Activated T-cell treated with anti-CD3 and anti-CD28 coated beads, Interleukin-2, amount 50 U/mL, for 72 hours (primary cell): ENCODE data around the gene ASB12. TPM values are rescaled to one million over a fixed set of nuclear protein-coding genes. Genes with fewer than 3 reads are reported as not detected.
"Not testable (repeated sequence)": the region's sequence is repeated elsewhere in the genome, so short reads cannot be mapped to it uniquely, and the experiment has no call there.

Experiments used
- ATAC-seq, 2 donors: fragments of 150-1000 bp; cut with Tn5 transposase; replicated peaks in 1 of 2; 2 replicates each; pipeline ENCODE4 v1.10.0; 2021; ENCODE audit warnings: moderate library complexity in 2 of 2, mild to moderate bottlenecking in 1 of 2
- DNase-seq, 2 donors: peaks; one replicate each; pipeline ENCODE4 v3.0.0; 2021 to 2022; ENCODE audit warnings: mixed read lengths in 1 of 2
- H3K27ac Mint-ChIP-seq: one replicate; pipeline ENCODE4 v1.8.0; 2022; ENCODE audit warnings: mild to moderate bottlenecking, moderate library complexity, mixed read lengths
- H3K27me3 Mint-ChIP-seq: one replicate; pipeline ENCODE4 v1.8.0; 2022; ENCODE audit warnings: low read depth, mixed read lengths
- H3K36me3 Mint-ChIP-seq, 2 donors: one replicate each; pipeline ENCODE4 v1.8.0; 2022; ENCODE audit warnings: mixed read lengths in 2 of 2, mild to moderate bottlenecking in 1 of 2; ENCODE audit not compliant: insufficient read depth in 2 of 2
- H3K4me1 Mint-ChIP-seq: one replicate; pipeline ENCODE4 v1.8.0; 2022; ENCODE audit warnings: low read depth, mixed read lengths
- H3K4me3 Mint-ChIP-seq, 2 donors: one replicate each; pipeline ENCODE4 v1.8.0; 2022; ENCODE audit warnings: mild to moderate bottlenecking in 2 of 2, mixed read lengths in 2 of 2, moderate library complexity in 2 of 2
- H3K9me3 Mint-ChIP-seq, 2 donors: one replicate each; pipeline ENCODE4 v1.8.0; 2022; ENCODE audit warnings: mixed read lengths in 2 of 2
- total RNA-seq, 2 donors: library from RNA; stranded (reverse); gene quantifications; one replicate each; pipeline ENCODE4 v1.2.3, GENCODE V29; 2022

The ASB12 gene, protein sequence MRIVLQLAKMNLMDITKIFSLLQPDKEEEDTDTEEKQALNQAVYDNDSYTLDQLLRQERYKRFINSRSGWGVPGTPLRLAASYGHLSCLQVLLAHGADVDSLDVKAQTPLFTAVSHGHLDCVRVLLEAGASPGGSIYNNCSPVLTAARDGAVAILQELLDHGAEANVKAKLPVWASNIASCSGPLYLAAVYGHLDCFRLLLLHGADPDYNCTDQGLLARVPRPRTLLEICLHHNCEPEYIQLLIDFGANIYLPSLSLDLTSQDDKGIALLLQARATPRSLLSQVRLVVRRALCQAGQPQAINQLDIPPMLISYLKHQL
- total RNA-seq = under 1 TPM in 1 of 2 donors, not detected in 1; 0.31 TPM

DNA sequence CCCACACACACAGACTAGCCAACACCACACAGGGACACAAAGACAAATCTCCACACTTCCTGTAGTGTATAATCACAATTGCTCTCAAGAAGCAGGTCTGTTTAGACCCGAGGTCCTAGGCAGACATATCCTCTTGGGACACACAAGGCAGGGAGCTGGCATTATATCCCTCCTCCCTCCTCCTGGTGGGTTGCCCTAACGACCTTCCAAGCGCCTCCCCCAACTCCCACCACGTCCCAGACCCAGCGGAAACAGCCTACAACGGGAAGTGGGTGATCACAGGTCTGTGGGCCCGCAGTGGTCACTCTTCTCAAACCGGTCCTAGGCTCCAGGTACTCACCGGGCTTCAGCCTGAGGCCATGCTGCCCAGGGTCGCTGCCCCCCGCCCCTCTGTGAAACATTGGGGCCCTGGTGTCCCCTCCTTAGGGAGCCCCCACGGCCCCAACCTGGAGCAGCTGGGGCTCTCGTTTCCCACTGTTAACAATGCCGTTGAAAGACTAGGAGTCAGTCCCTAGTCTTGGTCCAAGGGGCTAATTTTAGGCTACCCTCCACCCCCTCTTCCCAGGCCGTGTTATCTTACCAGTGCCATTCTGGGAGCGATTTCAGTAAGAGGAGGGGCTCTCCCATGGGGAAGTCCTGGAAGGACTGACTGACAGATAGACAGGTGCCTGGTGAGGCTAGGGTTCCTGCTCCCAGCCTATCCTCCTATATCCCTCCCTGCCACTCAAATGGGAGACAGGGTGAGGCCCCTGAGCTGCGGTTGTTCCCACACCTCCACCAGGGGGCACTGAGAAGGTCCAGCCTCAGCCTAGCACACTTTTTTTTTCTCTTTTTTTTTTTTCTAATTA lies at the start of gene ASB12:
Gene ASB12 (minus strand): TSS at position 485 of the 848 bp plus-strand sequence. CDS start 4,957 bp downstream, outside the sequence.
- peaks cover 0 to 3% of the 10 kb centered on the region in 2 donors for H3K9me3 Mint-ChIP-seq
- H3K27ac Mint-ChIP-seq = no peak within 1 kb of the TSS
- H3K27me3 Mint-ChIP-seq = no peaks in the 10 kb centered on the region
- no peak for DNase-seq
- no peak within 1 kb of the TSS for H3K4me3 Mint-ChIP-seq
- no peaks in the 10 kb centered on the region for H3K36me3 Mint-ChIP-seq
- no peak for ATAC-seq
- no peaks in the 10 kb centered on the region for H3K4me1 Mint-ChIP-seq

DNA sequence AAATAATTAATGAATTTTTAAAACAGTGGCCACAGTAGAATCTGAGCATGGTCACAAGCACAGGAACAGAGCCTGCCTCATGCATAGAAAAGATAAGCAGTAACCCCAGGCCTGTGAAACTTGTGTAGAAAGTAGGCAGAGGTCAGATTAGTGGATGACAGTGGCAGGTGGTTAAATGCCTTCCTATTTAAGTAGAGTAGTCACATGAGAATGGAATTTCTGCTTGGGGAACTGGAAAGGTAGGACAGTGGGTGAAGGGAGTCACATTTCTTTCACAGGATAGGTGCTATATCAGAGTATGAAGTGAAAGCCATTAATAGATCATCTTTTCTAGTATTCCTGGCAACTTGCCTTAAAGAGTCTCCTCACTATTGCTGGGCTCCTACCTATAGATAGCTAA lies 34.9 kb upstream of the ASB12 start:
- Mint-ChIP-seq H3K9me3 (peaks cover 0 to under 1% of the 10 kb centered on the region in 2 donors), H3K27me3 (no peaks in the 10 kb centered on the region), H3K36me3 (peaks cover 0 to 2% of the 10 kb centered on the region in 2 donors), H3K4me1 (no peaks in the 10 kb centered on the region), H3K27ac (no peak overlapping the region), H3K4me3 (no peak overlapping the region)
- no peak for DNase-seq
- ATAC-seq = no peak

DNA sequence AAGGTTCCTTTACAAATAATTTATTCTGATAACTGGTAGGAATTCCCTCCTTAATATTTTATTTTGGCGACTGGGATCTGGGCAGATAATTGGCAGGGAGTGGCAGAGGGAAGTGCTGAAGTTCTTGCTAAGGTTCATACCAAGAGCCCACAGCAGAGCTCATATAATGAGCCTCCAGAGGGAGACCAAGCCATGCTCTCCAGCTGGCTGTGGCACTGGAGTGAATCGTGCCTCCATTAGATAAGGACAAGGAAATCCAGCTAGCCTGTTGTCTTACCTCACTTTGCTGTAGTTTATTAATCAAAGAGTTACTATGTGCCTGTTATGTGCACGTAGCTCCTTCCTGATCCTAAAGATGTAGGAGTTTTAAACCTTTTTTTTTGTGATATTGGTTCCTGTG lies 1.3 kb downstream of the ASB12 start:
- peaks cover 0 to 3% of the 10 kb centered on the region in 2 donors for H3K9me3 Mint-ChIP-seq
- H3K36me3 Mint-ChIP-seq = no peaks in the 10 kb centered on the region
- ATAC-seq = no peak
- no peak for DNase-seq
- no peaks in the 10 kb centered on the region for H3K27me3 Mint-ChIP-seq
- no peak overlapping the region for H3K4me3 Mint-ChIP-seq
- H3K27ac Mint-ChIP-seq = no peak overlapping the region
- H3K4me1 Mint-ChIP-seq = no peaks in the 10 kb centered on the region

- Mint-ChIP-seq H3K4me3 (no peak overlapping the region), H3K27me3 (peaks cover 35% of the 10 kb centered on the region), H3K27ac (no peak overlapping the region), H3K4me1 (peaks cover 4% of the 10 kb centered on the region), H3K36me3 (no peaks in the 10 kb centered on the region), H3K9me3 (no peaks in the 10 kb centered on the region)
- ATAC-seq = no peak
- no peak for DNase-seq
Observed at GRCh38 chrX:64218023-64218422, 12.4 kb downstream of the ASB12 start.

GRCh38 chrX:64213989-64214388 lies 16.4 kb downstream of the ASB12 start:
- H3K9me3 Mint-ChIP-seq, H3K4me3 Mint-ChIP-seq, H3K36me3 Mint-ChIP-seq, DNase-seq, H3K27ac Mint-ChIP-seq, ATAC-seq, H3K4me1 Mint-ChIP-seq: not testable (repeated sequence)
- peaks cover 22% of the 10 kb centered on the region for H3K27me3 Mint-ChIP-seq

DNA sequence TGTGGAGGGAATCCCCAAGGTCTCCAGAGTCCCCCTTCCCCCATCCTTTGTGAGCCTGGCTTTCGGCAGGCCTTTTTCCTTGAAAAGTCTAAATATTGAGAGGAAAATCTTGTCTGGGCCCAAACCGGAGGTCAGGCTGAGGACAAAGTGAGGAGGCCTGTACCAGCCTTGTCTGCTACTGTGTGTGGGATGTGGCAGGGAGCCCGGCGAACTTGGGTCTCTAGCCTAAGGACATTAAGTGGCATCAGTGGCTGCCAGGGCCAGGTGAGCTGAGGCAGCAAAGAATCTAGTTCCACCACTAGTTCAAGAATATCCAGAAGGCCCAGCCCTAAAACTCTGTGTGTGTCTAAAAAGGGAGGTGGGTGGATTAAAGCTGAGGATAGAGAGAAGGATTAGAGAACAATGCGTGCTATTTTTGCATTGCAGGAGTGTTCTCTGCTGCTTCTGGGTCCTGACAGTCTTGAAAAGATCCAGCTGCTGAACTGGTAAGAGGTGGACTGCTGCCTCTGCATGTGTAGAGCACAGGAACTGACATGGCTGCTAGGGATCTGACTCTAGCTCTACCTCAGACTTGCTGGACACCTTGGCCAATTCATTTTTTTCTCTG lies 23.7 kb downstream of the ASB12 start:
- Mint-ChIP-seq H3K36me3 (no peaks in the 10 kb centered on the region), H3K4me3 (peak overlapping the region; percentile 86 to 90), H3K27ac (peak overlapping the region; percentile 54), H3K4me1 (peaks cover 13% of the 10 kb centered on the region), H3K27me3 (no peaks in the 10 kb centered on the region), H3K9me3 (no peaks in the 10 kb centered on the region)
- ATAC-seq = no peak
- no peak for DNase-seq

GRCh38 chrX:64205735-64206501 lies 24.5 kb downstream of the ASB12 start:
- peak overlapping the region; percentile 86 to 90 for H3K4me3 Mint-ChIP-seq
- DNase-seq (peak; percentile 86 to 87), ATAC-seq (peak; percentile 91 to 92)
- no peaks in the 10 kb centered on the region for H3K9me3 Mint-ChIP-seq
- peaks cover 13% of the 10 kb centered on the region for H3K4me1 Mint-ChIP-seq
- peak overlapping the region; percentile 82 for H3K27ac Mint-ChIP-seq
- H3K27me3 Mint-ChIP-seq = no peaks in the 10 kb centered on the region
- no peaks in the 10 kb centered on the region for H3K36me3 Mint-ChIP-seq

DNA sequence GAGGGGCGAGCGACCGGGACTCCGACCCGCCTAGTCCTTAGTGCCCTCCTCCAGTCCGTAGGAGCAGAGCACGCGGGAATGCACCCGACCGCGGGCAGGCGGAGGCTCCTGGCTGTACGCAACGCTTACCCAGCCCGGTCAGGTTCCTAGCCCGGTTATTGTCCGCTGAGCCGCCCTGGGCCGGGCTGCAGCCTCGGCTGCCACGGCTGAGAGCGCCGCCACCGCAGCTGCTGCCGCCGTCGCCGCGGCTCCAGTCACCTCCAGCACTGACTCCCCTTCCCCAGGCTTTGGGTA lies 25.0 kb downstream of the ASB12 start, which contains the start of gene AMER1:
Gene AMER1 (minus strand): TSS at position 268 of the 294 bp plus-strand sequence. CDS start 12,422 bp downstream, outside the sequence.
- Mint-ChIP-seq H3K36me3 (no peaks in the 10 kb centered on the region), H3K4me1 (peaks cover 13% of the 10 kb centered on the region), H3K27me3 (no peaks in the 10 kb centered on the region), H3K9me3 (no peaks in the 10 kb centered on the region), H3K27ac (peak within 1 kb of the TSS; percentile 82), H3K4me3 (peak within 1 kb of the TSS; percentile 86 to 90)
- no peak for DNase-seq
- peak in 1 of 2 donors; percentile 63 for ATAC-seq

DNA sequence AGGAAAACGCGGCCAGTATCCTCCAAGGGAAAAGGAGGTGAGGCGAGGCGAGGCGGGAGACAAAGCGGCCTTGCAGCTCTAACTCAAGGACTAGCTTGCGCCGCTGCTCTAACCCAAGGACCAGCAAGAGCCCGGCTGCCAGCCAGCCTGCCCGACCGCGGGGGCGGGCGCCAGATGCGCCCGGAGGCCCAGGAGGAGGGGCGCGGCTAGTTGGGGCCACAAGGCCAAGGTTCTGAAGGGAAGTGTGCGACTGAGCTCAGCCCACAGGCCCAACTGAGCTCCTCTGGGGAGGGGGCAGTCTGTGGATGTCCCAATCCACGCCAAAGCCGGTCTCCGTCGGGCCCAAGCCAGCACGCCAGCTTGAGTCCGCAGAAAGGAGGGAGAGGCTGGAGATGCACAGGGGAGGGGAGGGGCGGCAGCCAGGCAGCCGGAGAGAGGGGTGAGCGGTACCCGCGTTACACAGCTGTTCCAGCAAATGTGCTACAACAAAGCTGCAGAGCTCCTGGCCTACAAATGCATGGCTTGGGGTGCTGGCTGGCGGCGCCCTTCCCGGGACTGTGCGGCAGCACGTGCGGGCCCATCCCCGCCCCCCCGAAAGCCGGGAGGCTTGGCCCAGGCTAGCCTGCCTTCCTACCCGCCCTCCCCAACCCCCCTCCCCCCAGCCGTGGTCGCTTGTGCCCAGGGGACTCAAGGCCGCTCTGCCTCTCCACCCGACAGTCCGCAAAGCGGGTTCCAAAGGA lies 25.5 kb downstream of the ASB12 start:
- Mint-ChIP-seq H3K4me1 (peaks cover 15% of the 10 kb centered on the region), H3K27me3 (peaks cover 2% of the 10 kb centered on the region), H3K27ac (no peak overlapping the region), H3K36me3 (no peaks in the 10 kb centered on the region), H3K9me3 (no peaks in the 10 kb centered on the region), H3K4me3 (peak overlapping the region; percentile 78 to 86)
- DNase-seq (peak; percentile 14 to 16), ATAC-seq (peak; percentile 3 to 4)

DNA sequence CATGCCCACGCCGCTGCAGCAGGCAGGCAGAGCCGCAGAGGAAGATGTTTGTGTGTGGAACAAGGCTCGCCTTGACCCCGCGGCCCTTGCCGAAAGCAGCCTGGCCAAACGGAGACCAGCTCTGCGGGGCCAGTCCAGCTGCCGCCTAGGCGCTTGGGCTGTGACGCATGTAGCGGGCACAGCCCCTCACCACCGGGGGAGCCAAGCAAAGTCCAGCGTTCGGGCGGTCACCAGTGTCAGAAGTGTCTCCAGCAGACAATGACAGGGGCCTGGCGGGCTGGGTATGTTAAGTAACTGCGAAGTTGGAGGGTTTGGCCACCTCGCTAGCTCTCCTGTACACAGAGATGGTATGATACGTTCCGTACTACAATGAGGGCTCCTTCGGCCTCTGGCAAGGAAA lies 26.2 kb downstream of the ASB12 start:
- Mint-ChIP-seq H3K4me1 (peaks cover 19% of the 10 kb centered on the region), H3K27me3 (peaks cover 7% of the 10 kb centered on the region), H3K36me3 (no peaks in the 10 kb centered on the region), H3K4me3 (peak overlapping the region; percentile 74 to 78), H3K9me3 (no peaks in the 10 kb centered on the region), H3K27ac (no peak overlapping the region)
- no peak for DNase-seq
- no peak for ATAC-seq

GRCh38 chrX:64202808-64203325 lies 27.5 kb downstream of the ASB12 start:
- Mint-ChIP-seq H3K9me3 (no peaks in the 10 kb centered on the region), H3K27ac (no peak overlapping the region), H3K36me3 (no peaks in the 10 kb centered on the region), H3K27me3 (peaks cover 7% of the 10 kb centered on the region), H3K4me1 (peaks cover 19% of the 10 kb centered on the region), H3K4me3 (no peak overlapping the region)
- DNase-seq (no peak), ATAC-seq (no peak)

- Mint-ChIP-seq H3K27me3 (peaks cover 7% of the 10 kb centered on the region), H3K27ac (no peak overlapping the region), H3K4me1 (peaks cover 12% of the 10 kb centered on the region), H3K9me3 (no peaks in the 10 kb centered on the region), H3K4me3 (no peak overlapping the region), H3K36me3 (no peaks in the 10 kb centered on the region)
- no peak for DNase-seq
- no peak for ATAC-seq
Observed at GRCh38 chrX:64198036-64198435, 32.4 kb downstream of the ASB12 start.
